ENCODE measurements around the gene CTNS.

CTNS gene

GRCh38 chr17:3626831-3627768, 9.5 kb upstream of the CTNS start:
- no peak for DNase-seq

DNA sequence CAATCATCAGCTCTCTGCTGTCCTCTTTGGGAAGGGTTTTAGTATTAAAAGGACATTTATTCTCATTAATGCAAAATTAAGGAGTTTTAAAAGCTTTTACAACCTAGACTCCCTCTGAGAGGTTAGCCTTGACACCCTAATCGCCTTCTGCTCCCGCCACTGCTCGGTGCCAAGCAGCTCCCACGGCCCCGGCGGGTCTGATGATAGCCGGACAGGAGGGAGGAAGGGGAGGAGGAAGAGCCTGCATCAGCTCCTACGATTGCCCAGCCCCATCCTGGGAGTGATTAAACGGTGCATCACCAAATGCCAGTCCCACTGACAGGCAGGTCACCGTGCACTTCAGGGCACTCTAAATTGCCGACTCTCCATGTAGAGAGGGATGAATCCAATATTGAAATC, 8.8 kb upstream of the CTNS start:
- no peak for DNase-seq

DNA sequence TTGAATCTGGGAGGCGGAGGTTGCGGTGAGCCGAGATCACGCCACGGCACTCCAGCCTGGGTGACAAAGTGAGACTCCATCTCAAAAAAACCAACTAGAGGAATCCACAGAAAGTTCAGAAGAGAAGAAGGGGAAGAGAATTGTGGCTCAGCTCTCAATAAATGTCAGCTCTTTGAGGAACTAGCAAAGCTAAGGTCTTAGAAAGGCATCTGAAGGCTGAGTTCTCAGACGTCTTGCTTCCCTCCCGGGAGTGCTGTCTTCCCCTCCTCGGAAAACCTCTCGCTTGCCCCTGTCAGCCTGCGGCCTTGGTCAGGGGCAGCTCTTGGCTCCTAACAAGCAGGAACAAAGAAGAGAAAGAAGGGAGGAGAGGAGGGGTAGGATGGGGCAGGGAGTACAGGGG, 5.8 kb upstream of the CTNS start:
- DNase-seq = no peak

- no peak for DNase-seq
These were observed 4.3 kb upstream of the CTNS start for GRCh38 chr17:3632287-3632686.

GRCh38 chr17:3635474-3636153, 946 bp upstream of the CTNS start:
- no peak for DNase-seq

DNA sequence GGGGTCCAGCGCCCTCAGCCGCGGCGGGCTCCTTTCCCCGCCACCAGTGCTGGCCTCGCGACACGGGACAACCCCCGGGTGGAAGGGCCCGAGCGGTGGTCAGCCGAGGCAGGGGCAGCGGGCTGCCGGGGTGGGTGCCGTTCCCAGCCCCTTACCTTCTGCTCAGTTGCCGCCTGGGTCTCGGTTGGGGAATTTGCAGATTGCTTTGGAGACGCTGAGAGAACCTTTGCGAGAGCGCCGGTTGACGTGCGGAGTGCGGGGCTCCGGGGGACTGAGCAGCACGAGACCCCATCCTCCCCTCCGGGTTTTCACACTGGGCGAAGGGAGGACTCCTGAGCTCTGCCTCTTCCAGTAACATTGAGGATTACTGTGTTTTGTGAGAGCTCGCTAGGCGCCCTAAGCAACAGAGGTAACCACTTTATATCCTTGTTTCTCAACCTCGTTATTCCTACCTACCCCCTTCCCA, 381 bp downstream of the CTNS start:
- no peak for DNase-seq

GRCh38 chr17:3639981-3640596, 3.5 kb downstream of the CTNS start:
- no peak for DNase-seq

DNA sequence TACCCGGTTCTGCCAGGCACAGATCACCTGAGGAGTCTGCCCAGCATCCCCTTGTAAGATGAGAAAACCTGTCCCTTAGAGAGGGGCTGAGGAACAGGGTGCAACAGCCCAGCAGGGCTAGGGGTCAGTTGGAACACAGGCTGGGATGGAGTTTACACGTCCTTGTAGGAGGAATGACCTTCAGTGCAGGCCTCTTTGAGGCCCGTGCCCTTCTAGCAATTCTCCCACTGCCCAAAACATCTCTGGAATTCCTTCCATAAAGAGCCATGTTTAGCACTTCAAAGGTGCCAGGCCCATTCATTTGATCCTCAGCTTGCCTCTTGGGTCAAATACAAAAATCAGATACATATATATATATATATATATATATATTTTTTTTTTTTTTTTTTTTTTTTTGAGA, 4.5 kb downstream of the CTNS start:
- no peak for DNase-seq

GRCh38 chr17:3641717-3642486, 5.3 kb downstream of the CTNS start:
- no peak for DNase-seq

GRCh38 chr17:3643889-3644349, 7.4 kb downstream of the CTNS start:
- DNase-seq = no peak

DNA sequence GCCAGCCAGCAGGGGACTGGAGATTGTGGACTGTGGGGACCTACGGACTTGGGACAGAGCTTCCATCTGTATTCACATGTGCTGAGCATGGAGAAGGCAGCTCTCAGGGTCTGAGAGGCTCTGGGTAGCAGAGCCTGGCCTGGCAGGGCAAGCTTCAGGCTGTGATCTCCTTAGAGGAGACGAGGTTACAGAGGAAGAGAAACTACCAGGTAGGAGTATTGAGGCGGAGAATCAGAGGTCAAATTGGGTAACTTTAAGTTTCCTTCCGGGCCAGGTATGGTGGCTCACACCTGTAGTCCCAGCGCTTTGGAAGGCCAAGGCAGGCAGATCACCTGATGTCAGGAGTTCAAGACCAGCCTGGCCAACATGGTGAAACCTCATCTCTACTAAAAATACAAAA, 8.8 kb downstream of the CTNS start:
- no peak for DNase-seq

DNA sequence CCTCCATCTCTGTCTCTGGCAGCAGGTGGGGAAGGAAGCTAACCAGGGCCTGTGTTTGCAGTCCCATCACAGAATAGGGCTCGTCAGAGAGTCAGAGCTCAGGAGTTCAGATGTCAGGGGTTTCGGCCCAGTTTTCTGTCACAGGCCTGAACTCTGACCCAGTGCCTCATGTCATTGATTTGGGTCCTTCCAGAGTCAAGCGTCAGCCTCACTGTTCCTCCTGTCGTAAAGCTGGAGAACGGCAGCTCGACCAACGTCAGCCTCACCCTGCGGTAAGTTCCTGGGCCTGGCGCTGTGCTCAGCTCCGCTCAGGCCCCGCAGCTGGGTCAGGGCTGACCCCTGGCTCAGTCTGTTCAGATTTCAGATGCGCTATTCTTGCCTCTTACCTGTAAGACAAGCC, 10.7 kb downstream of the CTNS start:
- DNase-seq = no peak

DNA sequence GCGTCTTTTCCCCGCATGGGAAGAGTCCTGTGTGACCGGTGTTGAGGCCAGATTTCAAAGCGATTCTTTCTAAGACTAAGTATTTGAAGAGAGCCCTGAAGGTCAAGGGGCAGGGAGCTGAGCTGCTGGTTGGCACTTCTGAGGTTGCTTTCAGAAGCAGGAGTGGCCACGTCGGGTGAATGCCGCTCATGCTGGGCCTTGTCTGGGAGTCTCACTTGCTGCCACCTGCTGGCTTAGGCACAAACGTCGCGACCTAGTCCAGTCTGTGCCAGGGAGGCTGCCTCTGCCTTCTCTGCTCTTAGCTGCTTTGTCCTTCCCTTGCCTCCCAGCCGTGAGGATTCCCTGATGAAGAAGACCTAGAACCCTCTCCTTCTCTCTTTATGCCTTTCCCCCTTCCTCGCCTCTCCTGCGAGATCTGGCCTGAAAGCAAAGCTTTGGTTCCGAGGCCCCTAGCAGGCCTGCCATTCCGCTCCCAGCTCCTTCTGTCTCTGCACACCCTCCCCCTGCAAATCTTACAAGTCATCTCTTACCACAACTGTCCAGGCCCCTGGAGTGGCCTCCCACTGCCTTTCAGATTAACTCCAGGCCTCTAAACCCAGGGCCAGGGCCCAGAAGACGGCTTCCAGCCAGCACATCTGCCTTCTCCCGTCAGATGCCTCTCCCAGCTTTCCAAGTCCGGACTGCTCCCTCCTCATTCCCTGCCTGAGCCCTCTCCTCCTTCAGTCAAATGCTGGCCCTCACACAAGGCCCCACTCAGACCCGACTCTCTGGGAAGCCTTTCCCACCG, 11.4 kb downstream of the CTNS start:
- DNase-seq = no peak

GRCh38 chr17:3655766-3656165, 19.2 kb downstream of the CTNS start:
- DNase-seq = no peak

GRCh38 chr17:3656353-3656752, 19.8 kb downstream of the CTNS start:
- no peak for DNase-seq

GRCh38 chr17:3656755-3657587, 20.4 kb downstream of the CTNS start:
- DNase-seq = no peak

DNA sequence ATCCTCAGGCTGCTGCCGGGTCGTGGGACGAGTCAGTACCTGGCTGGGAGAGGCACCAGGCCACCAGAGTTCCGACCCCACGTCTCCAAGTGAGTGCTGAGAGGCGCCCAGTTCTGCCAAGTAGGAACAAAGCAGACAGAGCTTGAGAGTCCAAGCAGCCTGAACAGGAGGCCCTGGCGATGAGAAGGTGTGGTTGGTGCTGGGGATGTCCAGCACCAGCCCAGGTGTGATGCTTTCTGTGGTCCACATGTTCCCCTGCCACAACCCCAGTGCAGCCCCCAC, 21.0 kb downstream of the CTNS start:
- DNase-seq = no peak

GRCh38 chr17:3657874-3658783, 21.6 kb downstream of the CTNS start:
- DNase-seq = no peak

GRCh38 chr17:3658784-3659449, 22.4 kb downstream of the CTNS start:
- no peak for DNase-seq

All from amniotic stem cell (primary cell).